ENCODE results near the gene SGK1.

DNA sequence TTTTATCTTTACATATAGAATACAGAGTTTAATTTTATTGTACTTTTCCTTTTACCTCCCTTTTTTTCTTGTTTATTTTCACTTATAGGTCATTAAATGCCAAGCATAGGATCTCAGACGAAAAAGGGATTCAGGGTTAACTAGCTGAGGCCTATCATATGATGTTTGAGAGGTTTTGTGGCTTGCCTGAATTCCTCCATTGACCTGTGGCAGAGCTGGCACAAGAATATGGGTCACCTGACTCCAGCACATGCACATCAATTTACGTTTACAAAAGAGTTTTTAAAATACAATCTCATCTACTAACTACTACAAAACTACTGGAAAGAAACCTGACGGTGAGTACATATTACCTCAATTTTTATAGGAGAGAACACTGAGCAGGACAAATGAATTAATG, 60.4 kb downstream of the SGK1 start:
- TF ChIP-seq, protein P1, sequence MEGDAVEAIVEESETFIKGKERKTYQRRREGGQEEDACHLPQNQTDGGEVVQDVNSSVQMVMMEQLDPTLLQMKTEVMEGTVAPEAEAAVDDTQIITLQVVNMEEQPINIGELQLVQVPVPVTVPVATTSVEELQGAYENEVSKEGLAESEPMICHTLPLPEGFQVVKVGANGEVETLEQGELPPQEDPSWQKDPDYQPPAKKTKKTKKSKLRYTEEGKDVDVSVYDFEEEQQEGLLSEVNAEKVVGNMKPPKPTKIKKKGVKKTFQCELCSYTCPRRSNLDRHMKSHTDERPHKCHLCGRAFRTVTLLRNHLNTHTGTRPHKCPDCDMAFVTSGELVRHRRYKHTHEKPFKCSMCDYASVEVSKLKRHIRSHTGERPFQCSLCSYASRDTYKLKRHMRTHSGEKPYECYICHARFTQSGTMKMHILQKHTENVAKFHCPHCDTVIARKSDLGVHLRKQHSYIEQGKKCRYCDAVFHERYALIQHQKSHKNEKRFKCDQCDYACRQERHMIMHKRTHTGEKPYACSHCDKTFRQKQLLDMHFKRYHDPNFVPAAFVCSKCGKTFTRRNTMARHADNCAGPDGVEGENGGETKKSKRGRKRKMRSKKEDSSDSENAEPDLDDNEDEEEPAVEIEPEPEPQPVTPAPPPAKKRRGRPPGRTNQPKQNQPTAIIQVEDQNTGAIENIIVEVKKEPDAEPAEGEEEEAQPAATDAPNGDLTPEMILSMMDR (IDR thresholded peaks at IDR 0.05), result no peak
- TF ChIP-seq TCF7 (CRISPR knock-in tag; IDR thresholded peaks at IDR 0.05; ENCODE audit: low read depth), result no peak
- TF ChIP-seq, protein P2, sequence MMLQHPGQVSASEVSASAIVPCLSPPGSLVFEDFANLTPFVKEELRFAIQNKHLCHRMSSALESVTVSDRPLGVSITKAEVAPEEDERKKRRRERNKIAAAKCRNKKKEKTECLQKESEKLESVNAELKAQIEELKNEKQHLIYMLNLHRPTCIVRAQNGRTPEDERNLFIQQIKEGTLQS (CRISPR knock-in tag; conservative IDR thresholded peaks at IDR 0.05), result no peak
- TF ChIP-seq ZNF232 (CRISPR knock-in tag; IDR thresholded peaks at IDR 0.05), result no peak
- TF ChIP-seq, protein P3, sequence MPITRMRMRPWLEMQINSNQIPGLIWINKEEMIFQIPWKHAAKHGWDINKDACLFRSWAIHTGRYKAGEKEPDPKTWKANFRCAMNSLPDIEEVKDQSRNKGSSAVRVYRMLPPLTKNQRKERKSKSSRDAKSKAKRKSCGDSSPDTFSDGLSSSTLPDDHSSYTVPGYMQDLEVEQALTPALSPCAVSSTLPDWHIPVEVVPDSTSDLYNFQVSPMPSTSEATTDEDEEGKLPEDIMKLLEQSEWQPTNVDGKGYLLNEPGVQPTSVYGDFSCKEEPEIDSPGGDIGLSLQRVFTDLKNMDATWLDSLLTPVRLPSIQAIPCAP (CRISPR knock-in tag; IDR thresholded peaks at IDR 0.05), result no peak
- no peak for TF ChIP-seq JAZF1 (CRISPR knock-in tag; IDR thresholded peaks at IDR 0.05)
- no peak for TF ChIP-seq ELF4 (CRISPR knock-in tag; IDR thresholded peaks at IDR 0.05; ENCODE audit: low read depth)
- TF ChIP-seq ZNF121 (CRISPR knock-in tag; IDR thresholded peaks at IDR 0.05), result no peak
